ENCODE measurements around the gene TGM1. TPM values are rescaled to one million over a fixed set of nuclear protein-coding genes. Genes with fewer than 3 reads are reported as not detected.

Gene TGM1
- total and polyA plus RNA-seq, 4 donors = 0.28 to 1.5 (median 0.76) TPM

- no peak overlapping the region for H3K9ac ChIP-seq (ENCODE audit: low read depth in 1 of 2, low read length in 2 of 2)
- no peak overlapping the region for H3K27ac ChIP-seq (ENCODE audit: low read depth in 1 of 2, low read length in 2 of 2)
- H3K4me1 ChIP-seq (ENCODE audit: control insufficient read depth in 4 of 4, insufficient read depth in 4 of 4, low read length in 3 of 4) = peaks cover 1 to 19% (median 5%) of the 10 kb centered on the region in 4 donors
- no peaks in the 10 kb centered on the region for H3K27me3 ChIP-seq (ENCODE audit: control insufficient read depth in 4 of 4, insufficient read depth in 4 of 4, low read length in 3 of 4)
- no peak overlapping the region for H3K4me3 ChIP-seq (ENCODE audit: low read depth in 1 of 3, low read length in 3 of 3)
- H3K9me3 ChIP-seq (ENCODE audit: control insufficient read depth in 4 of 4, low read length in 3 of 4) = no peaks in the 10 kb centered on the region
- no peak for DNase-seq (ENCODE audit: low spot score)
- peaks cover 0 to 8% (median 2%) of the 10 kb centered on the region in 4 donors for H3K36me3 ChIP-seq (ENCODE audit: control insufficient read depth in 4 of 4, insufficient read depth in 3 of 4, low read depth in 1 of 4, low read length in 3 of 4)
- TF ChIP-seq RXRA (IDR thresholded peaks at IDR 0.05) (peak; percentile 23 to 53), TAF1 (conservative IDR thresholded peaks at IDR 0.05) (no peak), HNF4G (IDR thresholded peaks at IDR 0.05) (no peak), MAX (IDR thresholded peaks at IDR 0.05) (no peak), YY1 (IDR thresholded peaks at IDR 0.05) (no peak), SP1 (IDR thresholded peaks at IDR 0.05) (no peak), RAD21 (IDR thresholded peaks at IDR 0.05) (peak in 1 of 2 donors; percentile 37), CTCF (IDR thresholded peaks at IDR 0.05; ENCODE audit: low read depth, low read length, missing input control) (peak; percentile 8), FOXA1 (IDR thresholded peaks at IDR 0.05) (no peak)
- 45% methylated on average over 3 of the region's 3 CpGs for WGBS
These were observed 10.5 kb upstream of the TGM1 start for GRCh38 chr14:24273422-24273998.

- peak overlapping the region in 1 of 2 donors; percentile 96 for H3K27ac ChIP-seq (ENCODE audit: low read depth in 1 of 2, low read length in 2 of 2)
- peaks cover 1 to 19% (median 5%) of the 10 kb centered on the region in 4 donors for H3K4me1 ChIP-seq (ENCODE audit: control insufficient read depth in 4 of 4, insufficient read depth in 4 of 4, low read length in 3 of 4)
- H3K36me3 ChIP-seq (ENCODE audit: control insufficient read depth in 4 of 4, insufficient read depth in 3 of 4, low read depth in 1 of 4, low read length in 3 of 4) = peaks cover 0 to 16% (median 5%) of the 10 kb centered on the region in 4 donors
- no peak overlapping the region for H3K9ac ChIP-seq (ENCODE audit: low read depth in 1 of 2, low read length in 2 of 2)
- TF ChIP-seq NR2F2 (IDR thresholded peaks at IDR 0.05) = no peak
- no peak for TF ChIP-seq ATF3 (IDR thresholded peaks at IDR 0.05)
- no peak for TF ChIP-seq SP1 (IDR thresholded peaks at IDR 0.05)
- TF ChIP-seq MAX (IDR thresholded peaks at IDR 0.05) = no peak
- TF ChIP-seq HNF4A (conservative IDR thresholded peaks at IDR 0.05) = no peak
- no peak for TF ChIP-seq ZBTB33 (IDR thresholded peaks at IDR 0.05)
- no peak for TF ChIP-seq FOXA2 (IDR thresholded peaks at IDR 0.05)
- TF ChIP-seq JUND (IDR thresholded peaks at IDR 0.05) = no peak
- no peak for TF ChIP-seq TAF1 (conservative IDR thresholded peaks at IDR 0.05)
- TF ChIP-seq HNF4G (IDR thresholded peaks at IDR 0.05) = no peak
- TF ChIP-seq FOXA1 (IDR thresholded peaks at IDR 0.05) = no peak
- TF ChIP-seq REST (IDR thresholded peaks at IDR 0.05) = no peak
- no peak for TF ChIP-seq GABPA (IDR thresholded peaks at IDR 0.05 in 1 of 2, conservative IDR thresholded peaks at IDR 0.05 in 1 of 2)
- TF ChIP-seq RAD21 (IDR thresholded peaks at IDR 0.05) = no peak
- no peak for TF ChIP-seq CTCF (IDR thresholded peaks at IDR 0.05; ENCODE audit: low read depth, low read length, missing input control)
- 91% methylated on average over 2 of the region's 2 CpGs for WGBS
- H3K27me3 ChIP-seq (ENCODE audit: control insufficient read depth in 4 of 4, insufficient read depth in 4 of 4, low read length in 3 of 4) = no peaks in the 10 kb centered on the region
- H3K4me3 ChIP-seq (ENCODE audit: low read depth in 1 of 3, low read length in 3 of 3) = no peak overlapping the region
- DNase-seq (ENCODE audit: low spot score) = no peak
- H3K9me3 ChIP-seq (ENCODE audit: control insufficient read depth in 4 of 4, low read length in 3 of 4) = no peaks in the 10 kb centered on the region
These were observed 9.5 kb upstream of the TGM1 start for GRCh38 chr14:24272467-24272866.

Measured in liver (tissue), 9 donors.